Neural crest cell (in vitro differentiated cells): ENCODE measurements around the gene ADGRG7. TPM values are rescaled to one million over a fixed set of nuclear protein-coding genes. Genes with fewer than 3 reads are reported as not detected.

Experiments used
- DNase-seq: peaks from one replicate; pipeline ENCODE4 v3.0.0; 2021; ENCODE audit warnings: low read depth, mixed read lengths, low spot score
- H3K27ac Mint-ChIP-seq: one replicate; pipeline ENCODE4 v1.8.0; 2021; ENCODE audit warnings: mild to moderate bottlenecking, mixed read lengths; ENCODE audit not compliant: unreplicated experiment
- H3K27me3 Mint-ChIP-seq: 2 replicates; pipeline ENCODE4 v1.8.0; 2021; ENCODE audit warnings: low read depth, mild to moderate bottlenecking, mixed read lengths
- H3K36me3 Mint-ChIP-seq: 2 replicates; pipeline ENCODE4 v1.8.0; 2021; ENCODE audit warnings: low read depth, mild to moderate bottlenecking, mixed read lengths
- H3K4me1 Mint-ChIP-seq: 2 replicates; pipeline ENCODE4 v1.8.0; 2021; ENCODE audit warnings: mixed read lengths
- H3K4me3 Mint-ChIP-seq: one replicate; pipeline ENCODE4 v1.8.0; 2021; ENCODE audit warnings: mild to moderate bottlenecking, mixed read lengths
- H3K9me3 Mint-ChIP-seq: 2 replicates; pipeline ENCODE4 v1.8.0; 2021; ENCODE audit warnings: mixed read lengths
- total RNA-seq: library from RNA; stranded (reverse); gene quantifications from 2 replicates; pipeline ENCODE4 v1.2.1, GENCODE V29; 2021
- TF ChIP-seq, protein P1 (sequence below): fragments of 200-600 bp; sonication (generic); conservative IDR thresholded peaks from 2 replicates; pipeline ENCODE4 v1.5.0; 2021; ENCODE audit warnings: antibody characterized with exemption, mild to moderate bottlenecking

The ADGRG7 gene
- total RNA-seq, 1 donor from 2014 or later: not detected

DNA sequence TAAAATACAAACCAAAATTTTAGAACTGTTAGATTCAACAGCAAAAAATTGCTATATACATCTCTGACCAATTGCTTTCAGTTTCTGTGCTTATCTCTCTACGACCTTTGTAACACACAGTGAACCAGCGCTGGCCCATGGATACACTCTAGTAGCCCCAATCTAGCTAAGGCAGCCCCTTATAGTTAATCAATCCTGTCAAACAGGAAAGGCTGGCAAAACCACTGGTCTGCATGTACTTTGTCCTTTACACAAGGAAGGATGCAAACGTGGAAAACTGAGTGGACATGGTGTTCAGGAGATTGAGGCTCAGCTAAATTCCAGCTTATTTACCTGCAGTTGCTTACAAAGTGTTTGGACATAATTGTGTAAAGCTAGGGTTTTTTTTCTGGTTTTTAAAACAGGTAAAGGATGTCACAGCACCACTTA, 25.9 kb downstream of the ADGRG7 start:
- no peaks in the 10 kb centered on the region for H3K4me1 Mint-ChIP-seq
- no peaks in the 10 kb centered on the region for H3K36me3 Mint-ChIP-seq
- H3K4me3 Mint-ChIP-seq: no peak overlapping the region
- H3K9me3 Mint-ChIP-seq: no peaks in the 10 kb centered on the region
- DNase-seq: no peak
- H3K27me3 Mint-ChIP-seq: no peaks in the 10 kb centered on the region
- TF ChIP-seq, protein P1, sequence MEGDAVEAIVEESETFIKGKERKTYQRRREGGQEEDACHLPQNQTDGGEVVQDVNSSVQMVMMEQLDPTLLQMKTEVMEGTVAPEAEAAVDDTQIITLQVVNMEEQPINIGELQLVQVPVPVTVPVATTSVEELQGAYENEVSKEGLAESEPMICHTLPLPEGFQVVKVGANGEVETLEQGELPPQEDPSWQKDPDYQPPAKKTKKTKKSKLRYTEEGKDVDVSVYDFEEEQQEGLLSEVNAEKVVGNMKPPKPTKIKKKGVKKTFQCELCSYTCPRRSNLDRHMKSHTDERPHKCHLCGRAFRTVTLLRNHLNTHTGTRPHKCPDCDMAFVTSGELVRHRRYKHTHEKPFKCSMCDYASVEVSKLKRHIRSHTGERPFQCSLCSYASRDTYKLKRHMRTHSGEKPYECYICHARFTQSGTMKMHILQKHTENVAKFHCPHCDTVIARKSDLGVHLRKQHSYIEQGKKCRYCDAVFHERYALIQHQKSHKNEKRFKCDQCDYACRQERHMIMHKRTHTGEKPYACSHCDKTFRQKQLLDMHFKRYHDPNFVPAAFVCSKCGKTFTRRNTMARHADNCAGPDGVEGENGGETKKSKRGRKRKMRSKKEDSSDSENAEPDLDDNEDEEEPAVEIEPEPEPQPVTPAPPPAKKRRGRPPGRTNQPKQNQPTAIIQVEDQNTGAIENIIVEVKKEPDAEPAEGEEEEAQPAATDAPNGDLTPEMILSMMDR: no peak
- H3K27ac Mint-ChIP-seq: no peak overlapping the region

DNA sequence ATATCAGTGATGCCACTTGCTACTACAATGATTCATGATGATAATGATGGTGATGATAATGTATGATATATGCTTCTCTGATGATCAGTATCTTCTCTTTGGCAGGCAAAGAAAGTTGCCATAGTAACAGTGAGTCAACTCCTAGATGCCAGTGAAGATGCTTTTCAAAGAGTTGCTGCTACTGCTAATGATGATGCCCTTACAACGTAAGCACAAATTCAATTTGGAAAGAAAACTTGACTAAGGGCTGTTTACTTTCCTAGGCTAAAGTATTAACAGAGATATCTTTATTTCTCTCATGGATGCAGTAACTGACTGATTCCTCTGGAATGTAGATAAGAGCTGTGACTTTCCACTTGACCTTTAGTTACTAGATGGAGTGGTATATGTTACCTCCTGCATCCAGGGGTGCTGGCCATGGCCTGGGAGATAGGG, 27.8 kb downstream of the ADGRG7 start:
- no peak for DNase-seq
- Mint-ChIP-seq H3K9me3 (no peaks in the 10 kb centered on the region), H3K4me3 (no peak overlapping the region), H3K27me3 (no peaks in the 10 kb centered on the region), H3K36me3 (no peaks in the 10 kb centered on the region), H3K4me1 (no peaks in the 10 kb centered on the region), H3K27ac (no peak overlapping the region)
- TF ChIP-seq, protein P1: no peak

GRCh38 chr3:100640633-100641032, 31.2 kb downstream of the ADGRG7 start:
- no peak overlapping the region for H3K4me3 Mint-ChIP-seq
- H3K4me1 Mint-ChIP-seq: no peaks in the 10 kb centered on the region
- H3K27me3 Mint-ChIP-seq: no peaks in the 10 kb centered on the region
- no peak overlapping the region for H3K27ac Mint-ChIP-seq
- no peaks in the 10 kb centered on the region for H3K36me3 Mint-ChIP-seq
- H3K9me3 Mint-ChIP-seq: no peaks in the 10 kb centered on the region
- TF ChIP-seq, protein P1: no peak
- DNase-seq: no peak

DNA sequence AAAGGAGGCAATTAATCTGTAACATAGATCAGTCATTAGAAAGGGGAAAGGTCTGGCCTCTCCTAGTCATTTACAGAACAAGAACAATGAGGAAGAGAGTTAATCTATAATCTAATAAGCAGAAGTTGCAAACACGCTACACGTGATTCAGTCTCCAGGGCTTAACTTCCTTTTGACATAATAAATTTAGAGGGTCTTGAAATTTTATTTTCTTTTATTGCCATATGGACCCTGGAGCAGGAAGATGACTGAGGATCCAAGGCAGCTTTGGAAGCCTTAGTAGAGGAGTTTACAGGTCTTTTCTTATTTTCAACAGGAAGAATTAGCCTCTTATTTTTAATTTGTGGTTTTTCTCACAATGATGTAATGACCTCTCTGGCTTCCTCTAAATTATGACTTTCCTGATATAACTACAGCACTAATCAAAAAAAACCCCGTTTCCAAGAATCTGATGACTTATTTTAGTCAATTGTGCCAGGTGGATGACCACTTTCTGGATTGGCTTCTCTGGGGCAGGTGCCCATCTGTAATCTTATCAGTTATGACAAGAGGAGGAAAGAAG, 32.2 kb downstream of the ADGRG7 start:
- Mint-ChIP-seq H3K27me3 (no peaks in the 10 kb centered on the region), H3K9me3 (no peaks in the 10 kb centered on the region), H3K36me3 (no peaks in the 10 kb centered on the region), H3K4me3 (no peak overlapping the region), H3K27ac (no peak overlapping the region), H3K4me1 (no peaks in the 10 kb centered on the region)
- DNase-seq: no peak
- TF ChIP-seq, protein P1: no peak

GRCh38 chr3:100645913-100646312, 36.5 kb downstream of the ADGRG7 start:
- Mint-ChIP-seq H3K36me3 (no peaks in the 10 kb centered on the region), H3K9me3 (no peaks in the 10 kb centered on the region), H3K4me1 (no peaks in the 10 kb centered on the region), H3K27ac (no peak overlapping the region), H3K4me3 (no peak overlapping the region), H3K27me3 (no peaks in the 10 kb centered on the region)
- no peak for DNase-seq
- TF ChIP-seq, protein P1: no peak
